Left lung (tissue), 10 donors: Measurements from ENCODE around the gene RBFOX2. TPM values are rescaled to one million over a fixed set of nuclear protein-coding genes. Genes with fewer than 3 reads are reported as not detected.

ENCODE experiments used
- ATAC-seq: fragments of 200-7000 bp; cut with Tn5 transposase; one replicate; pipeline ENCODE4 v1.9.1; 2020; ENCODE audit warnings: moderate library complexity
- DNase-seq, 4 donors: peaks; one replicate each; pipeline ENCODE4 v3.0.0-alpha.2; 2013 to 2020
- H3K27ac ChIP-seq, 2 donors: fragments of 200-600 bp; sonication (generic) in 1 of 2; one replicate each; pipeline versions ENCODE4 v1.5.0 to v1.8.0; 2020 to 2021
- H3K27me3 ChIP-seq, 2 donors: fragments of 200-600 bp; sonication (generic) in 1 of 2; one replicate each; pipeline versions ENCODE4 v1.5.0 to v1.8.0; 2020 to 2021
- H3K36me3 ChIP-seq, 2 donors: fragments of 200-600 bp; sonication (generic) in 1 of 2; one replicate each; pipeline versions ENCODE4 v1.5.0 to v1.8.0; 2020 to 2021
- H3K4me1 ChIP-seq, 2 donors: fragments of 200-600 bp; one replicate each; pipeline ENCODE4 v1.8.0; 2021
- H3K4me3 ChIP-seq, 2 donors: fragments of 200-600 bp; sonication (generic) in 1 of 2; one replicate each; pipeline versions ENCODE4 v1.5.0 to v1.8.0; 2020 to 2021; ENCODE audit warnings: mild to moderate bottlenecking in 1 of 2
- H3K9me3 ChIP-seq, 2 donors: fragments of 200-600 bp; sonication (generic) in 1 of 2; one replicate each; pipeline versions ENCODE4 v1.5.0 to v1.8.0; 2020 to 2021
- intact Hi-C, 2 donors: fragments of 100-400 bp; cut with DNase I; formaldehyde crosslinking; loops; one replicate each; pipeline versions ENCODE4 v1.11.2 to v1.14.2; 2022
- polyA plus RNA-seq, 6 donors: library from polyadenylated mRNA; unstranded; fragments of 120-200 nt; gene quantifications; one replicate each; pipeline ENCODE4 v1.2.1, GENCODE V29; 2013; ENCODE audit not compliant: insufficient read length in 6 of 6
- total RNA-seq, 2 donors: library from RNA; stranded (reverse); fragmentation: NEBNext Ultra II Directional; extraction: Animal tissue kit (Norgen Biotek cat#: 25700); gene quantifications; one replicate each; pipeline ENCODE4 v1.2.1, GENCODE V29; 2021
- TF ChIP-seq, protein P1 (sequence below), 2 donors: fragments of 200-600 bp; sonication (generic) in 1 of 2; IDR thresholded peaks; one replicate each; pipeline versions ENCODE4 v1.5.0 to v1.8.0; 2021; ENCODE audit warnings: antibody characterized with exemption in 2 of 2
- donor health status: DM: no; HTN: yes; CAD: no.
- donor health status: DM: no; HTN: no; CAD: no.

RBFOX2 gene
- total and polyA plus RNA-seq, 8 donors = 63.1 to 171 (median 154) TPM

DNA sequence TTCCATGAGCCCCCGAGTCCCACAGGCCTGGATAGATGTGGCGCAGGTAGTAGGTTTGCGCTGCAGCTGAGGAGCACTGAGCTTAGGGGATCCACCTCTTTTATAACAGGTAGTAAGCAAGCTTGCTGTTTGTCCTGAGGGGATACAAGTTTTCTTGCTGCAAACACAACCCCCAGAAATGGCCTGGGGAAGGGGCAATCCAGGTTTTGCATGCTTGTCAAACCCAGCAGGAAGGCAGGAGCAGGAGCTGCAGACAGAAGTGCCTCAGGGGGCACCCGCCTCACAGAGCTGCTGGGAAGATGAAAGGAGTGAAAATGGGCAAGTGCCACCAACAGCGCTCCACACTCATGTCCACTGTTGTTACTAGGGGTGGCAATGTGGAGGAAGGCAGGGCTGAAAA, 292.5 kb downstream of the RBFOX2 start:
- no peak for ATAC-seq
- peaks cover 0 to 12% of the 10 kb centered on the region in 2 donors for H3K36me3 ChIP-seq
- H3K4me1 ChIP-seq = no peaks in the 10 kb centered on the region
- no peaks in the 10 kb centered on the region for H3K9me3 ChIP-seq
- H3K27ac ChIP-seq = no peak overlapping the region
- TF ChIP-seq, protein P1, sequence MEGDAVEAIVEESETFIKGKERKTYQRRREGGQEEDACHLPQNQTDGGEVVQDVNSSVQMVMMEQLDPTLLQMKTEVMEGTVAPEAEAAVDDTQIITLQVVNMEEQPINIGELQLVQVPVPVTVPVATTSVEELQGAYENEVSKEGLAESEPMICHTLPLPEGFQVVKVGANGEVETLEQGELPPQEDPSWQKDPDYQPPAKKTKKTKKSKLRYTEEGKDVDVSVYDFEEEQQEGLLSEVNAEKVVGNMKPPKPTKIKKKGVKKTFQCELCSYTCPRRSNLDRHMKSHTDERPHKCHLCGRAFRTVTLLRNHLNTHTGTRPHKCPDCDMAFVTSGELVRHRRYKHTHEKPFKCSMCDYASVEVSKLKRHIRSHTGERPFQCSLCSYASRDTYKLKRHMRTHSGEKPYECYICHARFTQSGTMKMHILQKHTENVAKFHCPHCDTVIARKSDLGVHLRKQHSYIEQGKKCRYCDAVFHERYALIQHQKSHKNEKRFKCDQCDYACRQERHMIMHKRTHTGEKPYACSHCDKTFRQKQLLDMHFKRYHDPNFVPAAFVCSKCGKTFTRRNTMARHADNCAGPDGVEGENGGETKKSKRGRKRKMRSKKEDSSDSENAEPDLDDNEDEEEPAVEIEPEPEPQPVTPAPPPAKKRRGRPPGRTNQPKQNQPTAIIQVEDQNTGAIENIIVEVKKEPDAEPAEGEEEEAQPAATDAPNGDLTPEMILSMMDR (IDR thresholded peaks at IDR 0.05) = no peak
- H3K27me3 ChIP-seq = no peaks in the 10 kb centered on the region
- intact Hi-C loops = no loop called here
- no peak for DNase-seq
- no peak overlapping the region for H3K4me3 ChIP-seq

DNA sequence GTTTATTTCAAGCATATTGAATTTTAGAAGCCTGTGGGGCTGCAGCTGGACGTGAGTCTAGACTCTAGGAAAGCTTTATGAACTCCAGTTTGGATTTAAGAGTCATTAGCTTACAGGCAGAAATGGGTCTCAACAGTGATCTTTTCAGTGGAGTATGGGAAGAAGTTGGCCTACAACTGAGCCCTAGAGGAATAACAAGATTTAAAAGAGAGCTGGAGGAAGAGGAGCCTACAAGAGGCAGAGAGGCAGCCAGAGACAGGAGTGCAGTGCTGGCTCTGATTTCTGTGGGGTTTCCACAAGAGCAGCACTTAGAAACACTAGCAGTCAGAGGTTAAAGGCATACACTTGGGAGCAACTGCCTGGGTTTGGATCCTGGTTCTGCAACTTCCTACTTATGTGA, 293.1 kb downstream of the RBFOX2 start:
- no peaks in the 10 kb centered on the region for H3K4me1 ChIP-seq
- peaks cover 0 to 12% of the 10 kb centered on the region in 2 donors for H3K36me3 ChIP-seq
- H3K9me3 ChIP-seq = no peaks in the 10 kb centered on the region
- ATAC-seq (no peak), DNase-seq (no peak)
- H3K27me3 ChIP-seq = no peaks in the 10 kb centered on the region
- H3K27ac ChIP-seq = no peak overlapping the region
- intact Hi-C loops = no loop called here
- no peak overlapping the region for H3K4me3 ChIP-seq
- TF ChIP-seq, protein P1 (IDR thresholded peaks at IDR 0.05) = no peak

DNA sequence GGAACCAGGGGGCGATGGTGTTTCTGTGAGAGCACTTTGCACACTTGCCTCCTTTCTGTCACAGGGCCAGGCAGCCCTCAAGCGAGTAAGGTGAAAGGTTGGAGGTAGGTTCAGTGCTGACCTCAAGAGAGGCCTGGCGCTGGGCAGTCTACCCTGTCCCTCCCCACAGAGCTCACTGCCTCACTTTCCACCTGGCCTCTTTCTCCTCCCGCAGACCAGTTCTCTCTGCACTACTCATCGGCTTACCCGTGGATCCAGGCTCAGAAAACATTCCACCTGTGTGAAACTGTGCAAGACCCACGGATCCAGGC, 294.2 kb downstream of the RBFOX2 start:
- ATAC-seq = no peak
- no peak overlapping the region for H3K27ac ChIP-seq
- H3K4me1 ChIP-seq = no peaks in the 10 kb centered on the region
- intact Hi-C loops = no loop called here
- DNase-seq = no peak
- H3K4me3 ChIP-seq = no peak overlapping the region
- H3K9me3 ChIP-seq = no peaks in the 10 kb centered on the region
- H3K36me3 ChIP-seq = peaks cover 0 to 9% of the 10 kb centered on the region in 2 donors
- TF ChIP-seq, protein P1 (IDR thresholded peaks at IDR 0.05) = no peak
- no peaks in the 10 kb centered on the region for H3K27me3 ChIP-seq

DNA sequence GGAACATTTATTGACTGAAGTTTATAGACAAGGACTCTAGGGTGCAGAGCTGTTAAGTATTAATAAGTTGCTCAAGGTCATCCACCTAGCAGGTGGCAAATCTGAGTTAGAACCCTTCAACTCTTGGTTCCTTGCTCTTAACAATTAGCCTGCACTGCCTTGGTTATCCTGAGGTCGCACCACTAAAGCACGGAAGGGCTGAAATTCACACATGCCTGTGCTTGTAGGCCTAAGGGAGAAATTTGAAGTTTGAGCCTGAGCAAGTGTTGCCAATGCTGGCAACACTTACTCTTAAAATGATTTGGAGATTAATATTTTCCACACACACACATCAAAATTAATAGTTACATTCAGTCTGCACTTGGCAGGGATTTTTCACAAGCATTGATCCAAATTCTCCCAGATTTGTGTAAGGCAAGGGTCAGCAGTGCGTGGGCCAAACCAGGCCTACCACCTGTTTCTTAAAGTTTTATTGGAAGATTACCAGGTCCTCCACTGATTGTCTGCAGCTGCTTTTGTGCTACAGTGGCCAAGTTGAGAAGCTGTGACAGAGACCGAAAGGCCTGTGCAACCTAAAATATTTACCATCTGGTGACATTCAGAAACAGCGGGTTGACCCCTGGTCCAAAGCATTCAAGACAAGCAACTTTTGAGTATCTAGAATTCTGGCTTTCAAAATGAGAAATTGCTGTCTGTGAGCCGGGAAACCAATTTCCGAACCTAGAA, 294.7 kb downstream of the RBFOX2 start:
- intact Hi-C loops = no loop called here
- H3K4me1 ChIP-seq = no peaks in the 10 kb centered on the region
- ATAC-seq (no peak), DNase-seq (peak in 2 of 4 donors; percentile 53 to 60)
- no peaks in the 10 kb centered on the region for H3K9me3 ChIP-seq
- H3K36me3 ChIP-seq = peaks cover 0 to 9% of the 10 kb centered on the region in 2 donors
- H3K4me3 ChIP-seq = no peak overlapping the region
- TF ChIP-seq, protein P1 (IDR thresholded peaks at IDR 0.05) = no peak
- no peaks in the 10 kb centered on the region for H3K27me3 ChIP-seq
- no peak overlapping the region for H3K27ac ChIP-seq

DNA sequence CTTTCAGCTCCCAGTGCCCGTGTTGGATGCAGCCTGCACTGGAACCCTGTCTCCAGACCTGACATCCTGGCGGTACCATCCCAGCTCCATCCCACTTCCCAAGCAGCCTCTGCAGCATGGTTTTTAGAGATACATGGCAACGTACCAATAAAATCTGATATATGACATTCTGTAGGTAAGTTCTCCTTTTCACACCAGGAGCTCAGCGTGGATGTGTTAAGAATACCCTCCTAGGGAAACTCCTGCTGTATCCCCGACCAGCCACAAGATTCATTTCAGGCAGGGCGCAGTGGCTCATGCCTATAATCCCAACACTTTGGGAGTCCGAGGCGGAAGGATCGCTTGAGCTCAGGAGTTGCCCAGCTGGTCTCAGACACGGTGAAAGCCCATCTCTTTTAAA, 295.6 kb downstream of the RBFOX2 start:
- intact Hi-C loops = no loop called here

More for the DNA sequence above, 295.6 kb downstream of the RBFOX2 start:
- Histone ChIP-seq H3K4me1 (no peaks in the 10 kb centered on the region), H3K36me3 (peaks cover 0 to 5% of the 10 kb centered on the region in 2 donors), H3K27me3 (no peaks in the 10 kb centered on the region), H3K9me3 (no peaks in the 10 kb centered on the region), H3K4me3 (no peak overlapping the region), H3K27ac (no peak overlapping the region)
- TF ChIP-seq, protein P1 (IDR thresholded peaks at IDR 0.05) = no peak
- DNase-seq (no peak), ATAC-seq (no peak)
